MCF 10A (cell line): ENCODE data around the gene DCLK2. TPM values are rescaled to one million over a fixed set of nuclear protein-coding genes. Genes with fewer than 3 reads are reported as not detected.

Experiments used
- BruUV-seq: library from RNA; stranded (reverse); fragments of 400-500 nt; replicated peaks from 2 replicates; lab custom pipeline; 2021; lab: Mats Ljungman, UMichigan
- CTCF ChIA-PET: fragments of 300-600 bp; sonication (Branson Sonifier 250); formaldehyde crosslinking; extraction: SDS; loops from one replicate; lab custom pipeline; 2021; ENCODE audit warnings: antibody characterized with exemption, inconsistent platforms; lab: Yijun Ruan, JAX
- POLR2A ChIA-PET: fragments of 300-600, 350-650 bp; sonication (Branson Sonifier 250); formaldehyde crosslinking; extraction: SDS; loops from one replicate; lab custom pipeline; 2020; ENCODE audit warnings: antibody characterized with exemption, inconsistent platforms; lab: Yijun Ruan, JAX
- DNase-seq: peaks from one replicate; pipeline ENCODE4 v3.0.0-alpha.2; 2018; ENCODE audit not compliant: unreplicated experiment
- H3K27ac Mint-ChIP-seq: one replicate; pipeline ENCODE4 v1.8.0; 2022; ENCODE audit warnings: mild to moderate bottlenecking, low read depth, mixed read lengths; ENCODE audit not compliant: unreplicated experiment
- H3K27me3 Mint-ChIP-seq: one replicate; pipeline ENCODE4 v1.8.0; 2022; ENCODE audit warnings: mixed read lengths; ENCODE audit not compliant: insufficient read depth, unreplicated experiment
- H3K36me3 Mint-ChIP-seq: one replicate; pipeline ENCODE4 v1.8.0; 2022; ENCODE audit warnings: mild to moderate bottlenecking, moderate library complexity, mixed read lengths; ENCODE audit not compliant: insufficient read depth, unreplicated experiment
- H3K4me1 Mint-ChIP-seq: one replicate; pipeline ENCODE4 v1.8.0; 2022; ENCODE audit warnings: mixed read lengths; ENCODE audit not compliant: insufficient read depth, unreplicated experiment
- H3K4me3 Mint-ChIP-seq: one replicate; pipeline ENCODE4 v1.8.0; 2022; ENCODE audit warnings: mild to moderate bottlenecking, moderate library complexity, mixed read lengths; ENCODE audit not compliant: unreplicated experiment
- H3K9me3 Mint-ChIP-seq: one replicate; pipeline ENCODE4 v1.8.0; 2022; ENCODE audit warnings: mixed read lengths; ENCODE audit not compliant: unreplicated experiment
- intact Hi-C: fragments of 100-400 bp; cut with micrococcal nuclease; formaldehyde crosslinking; loops from 2 replicates; pipeline ENCODE4 v1.14.1; 2022
- total RNA-seq: library from RNA; stranded (reverse); gene quantifications from 2 replicates; pipeline ENCODE4 v1.2.3, GENCODE V29; 2022
- TF ChIP-seq, protein P1 (sequence below): fragments of 200-600 bp; IDR thresholded peaks from one replicate; pipeline ENCODE4 v1.8.0; 2022; ENCODE audit warnings: antibody characterized with exemption, mild to moderate bottlenecking; ENCODE audit not compliant: unreplicated experiment

Gene DCLK2
- total RNA-seq, 1 experiment from 2014 or later = 1.2 TPM

DNA sequence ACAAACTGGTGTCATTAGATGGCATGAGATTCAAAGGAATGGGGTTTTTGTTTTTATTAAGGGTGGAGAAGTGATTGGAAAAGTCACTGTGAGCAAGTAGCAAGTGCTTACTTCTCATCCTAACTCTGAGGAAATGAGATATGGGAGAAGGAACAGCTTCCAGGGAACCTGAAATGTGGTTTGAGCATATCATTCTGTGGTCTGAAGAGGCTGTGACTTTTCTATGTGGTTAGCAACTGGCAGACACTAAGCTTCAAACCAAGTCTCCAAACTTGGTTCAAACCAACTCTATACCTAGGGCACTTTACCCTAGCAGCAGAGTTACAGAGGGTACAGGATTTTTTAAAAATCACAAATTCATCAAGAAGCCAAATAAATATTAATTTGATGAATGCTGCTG is 58.2 kb downstream of the DCLK2 start:
- H3K4me3 Mint-ChIP-seq = no peak overlapping the region
- BruUV-seq = no TSS peak

DNA sequence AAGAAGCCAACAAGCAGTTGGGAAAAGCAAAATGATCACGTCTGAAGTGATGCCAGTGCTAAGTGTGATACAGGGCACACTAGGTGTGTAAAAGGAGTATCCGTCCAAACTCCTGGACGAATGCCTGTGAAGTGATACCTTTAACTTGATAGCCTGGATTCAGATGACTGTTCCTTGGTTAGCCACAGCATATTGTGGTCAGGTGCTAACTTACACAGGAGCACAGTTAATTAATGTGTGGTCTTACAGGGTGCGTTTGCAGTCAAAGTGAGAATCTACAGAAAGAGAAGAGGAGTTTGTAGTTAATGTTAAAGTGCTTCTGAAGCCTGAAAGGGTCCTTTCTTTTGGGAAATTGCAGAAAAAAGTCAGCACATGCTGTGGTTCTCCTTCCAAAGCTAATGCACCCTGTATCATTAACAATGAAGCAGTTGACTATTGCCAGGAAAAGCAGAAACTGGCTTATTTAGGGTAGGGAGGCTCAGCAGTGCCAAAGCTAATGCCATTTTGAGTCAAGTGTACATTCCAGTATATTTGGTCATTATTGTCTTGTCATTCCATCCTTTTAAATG is 61.1 kb downstream of the DCLK2 start:
- TF ChIP-seq, protein P1, sequence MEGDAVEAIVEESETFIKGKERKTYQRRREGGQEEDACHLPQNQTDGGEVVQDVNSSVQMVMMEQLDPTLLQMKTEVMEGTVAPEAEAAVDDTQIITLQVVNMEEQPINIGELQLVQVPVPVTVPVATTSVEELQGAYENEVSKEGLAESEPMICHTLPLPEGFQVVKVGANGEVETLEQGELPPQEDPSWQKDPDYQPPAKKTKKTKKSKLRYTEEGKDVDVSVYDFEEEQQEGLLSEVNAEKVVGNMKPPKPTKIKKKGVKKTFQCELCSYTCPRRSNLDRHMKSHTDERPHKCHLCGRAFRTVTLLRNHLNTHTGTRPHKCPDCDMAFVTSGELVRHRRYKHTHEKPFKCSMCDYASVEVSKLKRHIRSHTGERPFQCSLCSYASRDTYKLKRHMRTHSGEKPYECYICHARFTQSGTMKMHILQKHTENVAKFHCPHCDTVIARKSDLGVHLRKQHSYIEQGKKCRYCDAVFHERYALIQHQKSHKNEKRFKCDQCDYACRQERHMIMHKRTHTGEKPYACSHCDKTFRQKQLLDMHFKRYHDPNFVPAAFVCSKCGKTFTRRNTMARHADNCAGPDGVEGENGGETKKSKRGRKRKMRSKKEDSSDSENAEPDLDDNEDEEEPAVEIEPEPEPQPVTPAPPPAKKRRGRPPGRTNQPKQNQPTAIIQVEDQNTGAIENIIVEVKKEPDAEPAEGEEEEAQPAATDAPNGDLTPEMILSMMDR = no peak
- H3K4me3 Mint-ChIP-seq = no peak overlapping the region

More for the DNA sequence above, 58.2 kb downstream of the DCLK2 start:
- Mint-ChIP-seq H3K36me3 (no peaks in the 10 kb centered on the region), H3K9me3 (peaks cover 6% of the 10 kb centered on the region), H3K4me1 (peaks cover 9% of the 10 kb centered on the region), H3K27ac (no peak overlapping the region), H3K27me3 (no peaks in the 10 kb centered on the region)
- CTCF ChIA-PET = no interaction called here
- intact Hi-C loops = no loop called here
- no peak for DNase-seq
- TF ChIP-seq, protein P1 = no peak
- POLR2A ChIA-PET = no interaction called here

GRCh38 chr4:150140774-150141400 is 62.6 kb downstream of the DCLK2 start:
- no TSS peak for BruUV-seq
- peak overlapping the region; percentile 61 for H3K4me3 Mint-ChIP-seq
- CTCF ChIA-PET = no interaction called here
- H3K9me3 Mint-ChIP-seq = peaks cover 3% of the 10 kb centered on the region
- DNase-seq = peak; percentile 76
- TF ChIP-seq, protein P1 = no peak
- peaks cover 12% of the 10 kb centered on the region for H3K4me1 Mint-ChIP-seq
- POLR2A ChIA-PET = interaction anchor here (0.6 kb wide), 1 partner anchor 63 kb away, joined by 3 read pairs; the partner anchor contains the start of gene DCLK2
- no peaks in the 10 kb centered on the region for H3K36me3 Mint-ChIP-seq
- no peaks in the 10 kb centered on the region for H3K27me3 Mint-ChIP-seq
- H3K27ac Mint-ChIP-seq = peak overlapping the region; percentile 89
- intact Hi-C loops = no loop called here

More for the DNA sequence above, 61.1 kb downstream of the DCLK2 start:
- Mint-ChIP-seq H3K27ac (no peak overlapping the region), H3K36me3 (no peaks in the 10 kb centered on the region), H3K27me3 (no peaks in the 10 kb centered on the region), H3K9me3 (peaks cover 6% of the 10 kb centered on the region), H3K4me1 (peaks cover 12% of the 10 kb centered on the region)
- no TSS peak for BruUV-seq
- POLR2A ChIA-PET = interaction anchor here (1.1 kb wide), 1 partner anchor 17 kb away, joined by 3 read pairs; no protein-coding TSS in a partner anchor
- CTCF ChIA-PET = no interaction called here
- intact Hi-C loops = no loop called here
- DNase-seq = no peak

- ChIA-PET CTCF (interaction anchor here (1.2 kb wide), 1 partner anchor 75 kb away, joined by 5 read pairs; no protein-coding TSS in a partner anchor), POLR2A (interaction anchor here (0.6 kb wide), 2 partner anchors 64 to 74 kb away, joined by 3 read pairs; partner anchors contain the start of gene DCLK2)
- BruUV-seq = no TSS peak
- TF ChIP-seq, protein P1 = no peak
- H3K4me1 Mint-ChIP-seq = peaks cover 12% of the 10 kb centered on the region
- H3K9me3 Mint-ChIP-seq = no peaks in the 10 kb centered on the region
- intact Hi-C loops = no loop called here
- peak overlapping the region; percentile 61 for H3K4me3 Mint-ChIP-seq
- peak overlapping the region; percentile 89 for H3K27ac Mint-ChIP-seq
- no peaks in the 10 kb centered on the region for H3K36me3 Mint-ChIP-seq
- no peak for DNase-seq
- no peaks in the 10 kb centered on the region for H3K27me3 Mint-ChIP-seq
Measured at GRCh38 chr4:150141756-150142155, 63.5 kb downstream of the DCLK2 start.
